MM.1S (cell line): Measurements from ENCODE around the gene ANKS1B.

Source experiments
- EZH2 ChIP-seq: fragments of 300-600 bp; sonication (generic); optimal IDR thresholded peaks from 2 replicates; pipeline ENCODE3; 2017; ENCODE audit warnings: low read depth, mild to moderate bottlenecking, antibody characterized with exemption, low read length, mixed read lengths
- EZH2phosphoT487 ChIP-seq: fragments of 300-600 bp; sonication (generic); IDR thresholded peaks from 2 replicates; pipeline ENCODE4 v1.6.1; 2018; ENCODE audit warnings: antibody characterized with exemption, low read length
- TF ChIP-seq, protein P1 (sequence below): fragments of 300-600 bp; sonication (generic); IDR thresholded peaks from 2 replicates; pipeline ENCODE4 v1.5.1; 2016; ENCODE audit warnings: antibody characterized with exemption, low read length, mixed read lengths

DNA sequence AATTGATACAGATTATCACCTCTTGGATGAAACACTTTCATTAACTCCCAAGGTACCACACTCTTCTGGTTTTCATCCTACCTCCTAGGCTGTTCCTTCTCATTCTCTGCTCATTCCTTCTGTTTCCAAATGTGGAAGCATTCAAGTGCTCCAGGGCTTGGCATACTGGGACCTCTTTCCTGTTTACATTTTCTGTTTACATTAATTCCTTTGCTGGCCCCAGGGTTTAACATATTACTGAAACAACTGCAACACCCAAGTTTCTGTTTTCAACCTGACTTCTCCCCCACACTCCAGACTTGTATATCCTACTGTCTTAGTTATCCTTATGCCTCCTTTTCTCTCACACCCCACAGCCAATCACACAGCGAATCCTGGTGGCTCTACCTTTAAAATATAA lies 723.5 kb downstream of the ANKS1B start:
- no peak for TF ChIP-seq EZH2phosphoT487
- TF ChIP-seq, protein P1, sequence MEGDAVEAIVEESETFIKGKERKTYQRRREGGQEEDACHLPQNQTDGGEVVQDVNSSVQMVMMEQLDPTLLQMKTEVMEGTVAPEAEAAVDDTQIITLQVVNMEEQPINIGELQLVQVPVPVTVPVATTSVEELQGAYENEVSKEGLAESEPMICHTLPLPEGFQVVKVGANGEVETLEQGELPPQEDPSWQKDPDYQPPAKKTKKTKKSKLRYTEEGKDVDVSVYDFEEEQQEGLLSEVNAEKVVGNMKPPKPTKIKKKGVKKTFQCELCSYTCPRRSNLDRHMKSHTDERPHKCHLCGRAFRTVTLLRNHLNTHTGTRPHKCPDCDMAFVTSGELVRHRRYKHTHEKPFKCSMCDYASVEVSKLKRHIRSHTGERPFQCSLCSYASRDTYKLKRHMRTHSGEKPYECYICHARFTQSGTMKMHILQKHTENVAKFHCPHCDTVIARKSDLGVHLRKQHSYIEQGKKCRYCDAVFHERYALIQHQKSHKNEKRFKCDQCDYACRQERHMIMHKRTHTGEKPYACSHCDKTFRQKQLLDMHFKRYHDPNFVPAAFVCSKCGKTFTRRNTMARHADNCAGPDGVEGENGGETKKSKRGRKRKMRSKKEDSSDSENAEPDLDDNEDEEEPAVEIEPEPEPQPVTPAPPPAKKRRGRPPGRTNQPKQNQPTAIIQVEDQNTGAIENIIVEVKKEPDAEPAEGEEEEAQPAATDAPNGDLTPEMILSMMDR = no peak
- TF ChIP-seq EZH2 = no peak
